K562 (cell line): ENCODE results near the gene PARD6A. TPM values are rescaled to one million over a fixed set of nuclear protein-coding genes. Genes with fewer than 3 reads are reported as not detected.
A peak's percentile ranks its signal among the peaks of the same experiment; 100 is the strongest.

Experiments
- ATAC-seq: fragments of 200-7000 bp; cut with Tn5 transposase; 3 replicates; pipeline ENCODE4 v1.9.1; 2020; ENCODE audit warnings: moderate library complexity
- BruUV-seq: library from RNA; stranded (reverse); fragments of 400-500 nt; replicated peaks from 2 replicates; lab custom pipeline; 2021; lab: Mats Ljungman, UMichigan
- CTCF ChIA-PET: fragments of 300-600 bp; formaldehyde crosslinking; extraction: SDS; loops from one replicate; lab custom pipeline; 2021; ENCODE audit warnings: low intra/inter-chr PET ratio; lab: Yijun Ruan, JAX
- POLR2A ChIA-PET: fragments of 300-600, 350-650 bp; sonication (Branson Sonifier 250); formaldehyde crosslinking; extraction: SDS; loops from one replicate; lab custom pipeline; 2021; ENCODE audit warnings: antibody characterized with exemption, inconsistent platforms; lab: Yijun Ruan, JAX
- DNase-seq, 4 experiments: peaks; one replicate each; pipeline versions ENCODE4 v3.0.0 to v3.0.0-alpha.2; 2011 to 2018; ENCODE audit warnings: low spot score in 3 of 4, mixed read lengths in 3 of 4; ENCODE audit errors: extremely low read depth in 1 of 4
- FAIRE-seq: peaks from 2 replicates; lab custom pipeline; 2011; peaks lifted over from hg19 to GRCh38; lab: Jason Lieb, UNC
- H2AFZ ChIP-seq: 2 replicates; pipeline ENCODE4 v1.6.0; 2011; ENCODE audit warnings: low read depth, low read length, control low read depth, inconsistent platforms
- H3K27ac ChIP-seq: fragments of 200-600 bp; 3 replicates; pipeline ENCODE4 v1.8.0; 2011; ENCODE audit warnings: low read depth, mild to moderate bottlenecking, control low read depth, inconsistent platforms, low read length, moderate library complexity, mixed read lengths; ENCODE audit errors: extremely low read depth
- H3K27me3 ChIP-seq, 2 experiments: fragments of 300-600 bp in 1 of 2; 2 replicates in 1 of 2; 3 replicates in 1 of 2; pipeline versions ENCODE4 v1.6.0 to v1.8.0; 2011; ENCODE audit warnings: inconsistent platforms in 2 of 2, low read length in 2 of 2, mild to moderate bottlenecking in 1 of 2, mixed read lengths in 1 of 2, moderate library complexity in 1 of 2; ENCODE audit not compliant: control insufficient read depth in 2 of 2, insufficient read depth in 2 of 2
- H3K36me3 ChIP-seq: fragments of 300-600 bp; 3 replicates; pipeline ENCODE4 v1.8.0; 2011; ENCODE audit warnings: mild to moderate bottlenecking, low read length, inconsistent platforms; ENCODE audit not compliant: control insufficient read depth, insufficient read depth
- H3K4me1 ChIP-seq, 2 experiments: fragments of 200-600 bp in 1 of 2; replicated peaks in 1 of 2; 2 replicates in 1 of 2; 3 replicates in 1 of 2; pipeline versions ENCODE4 v1.5.1 to v1.8.0; 2011; ENCODE audit warnings: inconsistent platforms in 2 of 2, low read length in 2 of 2, mild to moderate bottlenecking in 1 of 2, mixed read lengths in 1 of 2, moderate library complexity in 1 of 2; ENCODE audit not compliant: control insufficient read depth in 2 of 2, insufficient read depth in 2 of 2
- H3K4me2 ChIP-seq: 2 replicates; pipeline ENCODE4 v1.6.1; 2011; ENCODE audit warnings: low read length, control low read depth, inconsistent platforms, mixed read lengths; ENCODE audit not compliant: insufficient read depth
- H3K4me3 ChIP-seq: fragments of 200-600 bp; sonication (generic), shearing (Covaris generic); 2 replicates; pipeline ENCODE4 v1.5.1; 2016; ENCODE audit warnings: control low read depth, inconsistent platforms
- H3K79me2 ChIP-seq: fragments of 200-600 bp; 3 replicates; pipeline ENCODE4 v1.8.0; 2011; ENCODE audit warnings: low read length, inconsistent platforms; ENCODE audit not compliant: control insufficient read depth, insufficient read depth
- H3K9ac ChIP-seq, 2 experiments: 2 replicates each; pipeline versions ENCODE4 v1.6.0 to v1.6.1; 2011; ENCODE audit warnings: low read depth in 2 of 2, low read length in 2 of 2, control low read depth in 1 of 2, inconsistent platforms in 1 of 2, mild to moderate bottlenecking in 1 of 2, mixed read lengths in 1 of 2; ENCODE audit not compliant: insufficient read depth in 1 of 2
- H3K9me1 ChIP-seq: one replicate; pipeline ENCODE4 v1.6.0; 2011; ENCODE audit warnings: inconsistent platforms, mild to moderate bottlenecking, low read length, moderate library complexity; ENCODE audit not compliant: control insufficient read depth, insufficient read depth
- H3K9me3 ChIP-seq: replicated peaks from 2 replicates; pipeline ENCODE4 v1.5.1; 2011; ENCODE audit warnings: low read depth, low read length, inconsistent platforms; ENCODE audit not compliant: control insufficient read depth, insufficient read depth
- H4K20me1 ChIP-seq: replicated peaks from 2 replicates; pipeline ENCODE4 v1.6.1; 2011; ENCODE audit warnings: low read length, inconsistent platforms, mixed read lengths; ENCODE audit not compliant: control insufficient read depth, insufficient read depth
- CREB1 ChIP-seq, 2 experiments: sonication (generic) in 1 of 2; formaldehyde crosslinking in 1 of 2; IDR thresholded peaks; 2 replicates each; pipeline versions ENCODE4 v1.6.1 to v1.8.0; 2012 to 2022; ENCODE audit warnings: inconsistent platforms in 1 of 2, mild to moderate bottlenecking in 1 of 2, missing genetic modification reagents in 1 of 2, moderate library complexity in 1 of 2
- MAX ChIP-seq: sonication (generic); formaldehyde crosslinking; IDR thresholded peaks from 2 replicates; pipeline ENCODE4 v1.9.0; 2022; ENCODE audit warnings: mild to moderate bottlenecking, missing genetic modification reagents
- ZNF584 ChIP-seq: fragments of 200-800 bp; sonication (Bioruptor generic); IDR thresholded peaks from 2 replicates; pipeline ENCODE4 v1.6.1; 2016; ENCODE audit warnings: low read depth, mild to moderate bottlenecking, missing genetic modification characterization, missing compliant biosample characterization
- WGBS: fragments of 100-300 bp; shearing (Covaris generic); methylation state at CpG from one replicate; pipeline ENCODE4 v1.1.6; 2016; ENCODE audit warnings: low coverage, mixed read lengths; ENCODE audit not compliant: insufficient coverage; ENCODE audit errors: missing lambda C conversion rate; 5-methylcytosine and 5-hydroxymethylcytosine counted together
- in situ Hi-C: fragments of 300-500 bp; cut with MboI; formaldehyde crosslinking; loops from 4 replicates; pipeline ENCODE4 v1.15.0; 2018; ENCODE audit warnings: inconsistent platforms, mixed read lengths
- intact Hi-C: fragments of 100-400 bp; cut with micrococcal nuclease; formaldehyde crosslinking; loops from 2 replicates; pipeline ENCODE4 v1.14.2; 2022
- polyA plus RNA-seq, 8 experiments: library from polyadenylated mRNA; depleted of rRNA in 4 of 8; stranded (reverse) in 5 of 8; unstranded in 3 of 8; fragments of >200 nt; fragmentation: Nextera tagmentation in 2 of 8; fragmentation: Illumina TruSeq in 1 of 8; extraction: Ambion mirVana in 2 of 8; extraction: Trizol in 1 of 8; gene quantifications; 2 replicates each; pipeline versions ENCODE4 v1.2.1 to v1.2.3, GENCODE V29; 2011 to 2014; ENCODE audit warnings: inconsistent platforms in 1 of 8, missing spikeins in 1 of 8
- total RNA-seq, 7 experiments: library from RNA; depleted of rRNA in 6 of 7; stranded (reverse); fragments of >200 nt in 6 of 7; fragmentation: Illumina TruSeq in 2 of 7; extraction: Trizol in 2 of 7; gene quantifications; 2 replicates each; pipeline versions ENCODE4 v1.2.1 to v1.2.3, GENCODE V29; 2011 to 2021; ENCODE audit warnings: low replicate concordance in 1 of 7

Gene PARD6A
- total and polyA plus RNA-seq, 9 of the 15 experiments (the other 6 are each of a cell fraction or from before 2014, with no cell fraction given) = 0.04 to 2.0 (median 0.44) TPM

- no peak overlapping the region for H3K4me2 ChIP-seq
- no peak overlapping the region for H3K9ac ChIP-seq
- H3K4me1 ChIP-seq = peaks cover 0 to 62% of the 10 kb centered on the region in 2 experiments; a peak in 4 of 5 replicates
- POLR2A ChIA-PET = interaction anchor here (0.5 kb wide), 1 partner anchor 9 kb away, joined by 3 read pairs; the partner anchor contains the start of gene PARD6A
- H3K9me3 ChIP-seq = no peaks in the 10 kb centered on the region
- DNase-seq = no peak
- in situ Hi-C loops = no loop called here
- intact Hi-C loops = no loop called here
- no peak for ATAC-seq
- TF ChIP-seq CREB1 (IDR thresholded peaks at IDR 0.05) = no peak
- TF ChIP-seq CREB1 (CRISPR knock-in tag; IDR thresholded peaks at IDR 0.05) = 0 out of 2 replicates have a peak, but pooled peaks have one; percentile 3
- 0 out of 2 replicates have a peak, but pooled peaks have one; percentile 14 for TF ChIP-seq MAX (CRISPR knock-in tag)
- no peak for TF ChIP-seq ZNF584 (CRISPR knock-in tag)
- TF ChIP-seq, all 486 proteins: peak for 2
- H3K9me1 ChIP-seq = no peaks in the 10 kb centered on the region
- H4K20me1 ChIP-seq = peaks cover 13% of the 10 kb centered on the region; the same call in 1 of the 2 replicates
- H3K27me3 ChIP-seq = peaks cover 8 to 66% of the 10 kb centered on the region in 2 experiments; a peak in 4 of 5 replicates
- 0% methylated on average over 4 of the region's 4 CpGs for WGBS
- H3K36me3 ChIP-seq = no peaks in the 10 kb centered on the region
- H3K27ac ChIP-seq = no peak overlapping the region
- H3K4me3 ChIP-seq = no peak overlapping the region
- H2AFZ ChIP-seq = no peak overlapping the region
- no peaks in the 10 kb centered on the region for H3K79me2 ChIP-seq
- no TSS peak for BruUV-seq
- CTCF ChIA-PET = no interaction called here
- no peak for FAIRE-seq
Observed at GRCh38 chr16:67651847-67652246, 8.9 kb upstream of the PARD6A start.
